GM18519 (cell line): ENCODE measurements around the gene PTPRN2.
"Not testable (repeated sequence)": the region's sequence is repeated elsewhere in the genome, so short reads cannot be mapped to it uniquely, and the experiment has no call there.

Experiments
- ATAC-seq: cut with Tn5 transposase; IDR thresholded peaks from one replicate; pipeline ENCODE4 v1.9.1; 2021; ENCODE audit warnings: mild to moderate bottlenecking, moderate library complexity; ENCODE audit not compliant: unreplicated experiment, low FRiP score

The PTPRN2 gene

GRCh38 chr7:158264881-158265742, 322.5 kb downstream of the PTPRN2 start:
- ATAC-seq = no peak

DNA sequence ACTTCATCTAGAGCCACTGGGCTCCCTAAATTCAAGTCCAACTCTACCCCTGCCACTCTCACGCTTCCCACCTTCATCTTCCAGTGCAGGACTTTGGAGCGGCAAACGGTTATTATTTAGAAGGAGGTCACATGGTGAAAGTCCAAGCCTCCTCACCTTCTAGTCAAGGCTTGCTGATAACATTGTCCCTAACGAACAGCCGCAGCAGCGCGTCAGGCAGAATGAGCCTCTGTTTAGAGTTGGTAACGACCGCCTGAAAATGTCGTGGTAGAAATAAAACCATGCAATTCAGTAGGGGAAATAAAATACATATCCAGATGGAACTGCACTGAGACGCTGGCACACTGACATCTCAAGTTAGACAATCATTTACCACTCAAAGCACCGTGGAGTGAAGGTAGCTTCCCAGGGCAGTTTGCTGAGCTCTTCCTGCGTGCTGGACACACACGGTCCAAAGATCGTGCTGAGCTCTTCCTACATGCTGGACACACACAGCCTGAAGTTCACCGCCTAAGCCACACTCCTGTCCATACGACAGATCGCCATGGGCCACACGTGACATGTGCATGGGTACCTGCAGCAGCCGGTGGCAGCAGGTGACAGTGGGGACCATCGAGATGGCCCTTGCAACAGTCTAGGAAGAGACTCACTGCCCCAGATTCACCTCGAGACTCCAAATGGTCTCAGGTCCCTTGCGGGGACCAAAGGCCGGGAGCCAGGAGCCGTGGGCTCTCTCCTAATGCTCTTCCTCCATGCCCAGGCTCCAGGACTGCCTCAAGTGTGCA, 323.5 kb downstream of the PTPRN2 start:
- ATAC-seq = no peak

DNA sequence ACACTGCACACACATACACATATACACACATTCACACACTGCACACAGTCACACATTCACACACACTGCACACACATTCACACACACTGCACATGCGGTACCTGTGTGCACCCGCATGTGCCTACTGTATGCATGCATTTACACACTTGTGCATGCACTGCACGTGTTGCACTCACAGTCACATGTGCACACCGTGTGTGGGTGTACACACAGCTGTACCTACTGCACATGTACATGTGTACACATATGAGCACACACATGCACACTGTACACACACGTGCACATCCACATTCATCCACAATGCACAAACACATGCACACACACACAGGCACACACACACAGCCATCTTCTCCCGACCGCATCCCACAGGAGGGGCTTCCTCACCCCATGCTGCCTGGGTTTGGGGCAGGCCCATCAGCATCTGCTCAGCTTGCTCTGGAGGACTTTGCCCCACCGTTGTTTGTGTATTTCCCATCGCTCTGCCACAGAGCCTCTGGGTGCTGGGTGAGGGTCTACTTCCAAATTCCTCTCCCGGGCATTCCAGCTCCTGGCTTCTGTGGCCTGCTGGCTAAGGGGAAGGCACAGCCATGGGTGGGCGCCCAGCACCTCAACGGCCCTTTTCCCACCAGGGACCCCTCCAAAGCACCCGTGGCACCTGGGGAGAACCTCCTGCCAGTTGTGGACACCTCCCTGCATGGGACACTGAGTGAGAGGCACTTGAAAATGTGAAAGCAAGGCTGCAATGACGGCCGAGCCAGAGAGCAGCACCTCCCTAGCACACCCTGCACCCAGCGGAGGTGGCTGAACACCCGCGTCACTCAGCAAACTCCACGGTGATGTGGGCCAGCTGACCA, 324.3 kb downstream of the PTPRN2 start:
- no peak for ATAC-seq

GRCh38 chr7:158262284-158263109, 325.1 kb downstream of the PTPRN2 start:
- ATAC-seq = no peak

DNA sequence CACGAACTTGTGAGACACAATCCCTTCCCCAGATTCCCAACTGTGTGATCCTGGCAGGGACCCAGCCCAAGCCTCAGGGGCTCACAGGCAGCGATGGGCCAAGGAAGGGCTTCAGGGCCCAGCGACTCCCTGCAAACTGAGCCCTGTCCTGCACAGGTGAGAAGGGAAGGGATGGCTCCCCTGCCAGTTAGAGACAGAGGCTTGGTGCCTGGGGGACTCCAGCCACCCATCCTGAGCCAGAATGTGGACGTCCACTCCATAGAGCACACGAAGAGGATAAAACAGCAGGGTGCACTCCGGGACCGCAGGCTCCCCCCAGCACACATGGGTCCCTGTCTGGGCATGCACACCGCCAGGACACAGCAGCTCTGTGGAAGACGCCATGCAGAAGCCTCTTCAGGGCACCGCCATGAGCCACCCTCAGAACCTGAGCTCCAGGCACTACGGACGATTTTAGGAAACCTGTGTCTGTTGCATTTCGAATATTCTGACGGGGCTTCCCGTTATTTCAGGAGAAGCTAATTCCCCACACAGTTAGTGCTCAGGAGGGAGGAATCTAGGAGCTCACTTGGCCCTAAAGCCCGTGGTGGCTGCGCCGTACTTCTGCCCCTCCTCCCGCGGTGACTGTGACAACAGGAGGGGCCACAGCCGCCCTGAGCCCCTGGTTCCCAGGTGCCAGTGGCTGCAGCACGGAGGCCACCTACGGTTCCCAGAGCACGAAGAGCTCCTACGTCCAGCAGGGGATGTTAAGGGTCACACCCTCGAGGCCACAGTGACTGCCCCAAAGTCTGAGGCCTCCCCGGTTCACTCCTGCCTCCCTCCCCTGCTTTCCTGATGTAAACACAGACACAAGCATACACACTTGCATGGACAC, 326.0 kb downstream of the PTPRN2 start:
- no peak for ATAC-seq

DNA sequence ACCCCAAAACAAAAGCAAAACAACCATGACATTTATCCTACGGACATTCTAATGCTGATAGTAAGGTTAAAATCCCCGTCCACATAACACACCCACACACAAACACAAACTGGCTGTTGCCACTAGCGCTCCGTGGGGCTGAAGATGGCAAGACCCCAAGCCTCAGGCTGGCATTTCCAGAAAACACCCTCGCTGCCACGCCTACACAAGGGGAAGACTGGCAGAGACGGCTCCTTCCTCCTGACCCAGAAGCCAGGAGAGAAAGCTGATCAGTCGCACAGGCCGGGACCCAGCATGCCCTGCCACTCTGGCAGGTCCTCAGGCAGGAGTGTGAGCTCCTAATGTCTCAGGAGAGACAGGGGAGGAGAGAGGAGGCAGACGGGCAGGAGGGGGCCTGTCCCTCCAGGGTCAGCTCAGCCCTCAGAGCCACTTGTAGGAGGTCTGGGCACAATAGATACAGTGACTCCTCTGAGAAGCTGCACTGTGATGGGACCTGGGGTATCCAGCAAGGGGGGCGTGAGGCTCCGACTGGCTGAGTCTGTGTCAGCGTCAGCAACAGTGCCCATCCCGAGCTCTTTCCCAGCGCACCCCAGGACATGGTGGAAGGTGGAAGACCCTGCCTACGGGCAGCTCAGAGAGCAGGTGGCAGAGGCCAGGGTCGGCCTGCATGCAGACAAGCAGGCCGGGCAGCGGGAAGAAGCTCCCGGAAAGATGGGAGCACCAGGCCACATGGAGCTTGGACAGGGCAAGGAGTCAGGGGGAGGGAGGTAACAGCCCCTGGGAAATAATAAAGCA, 326.9 kb downstream of the PTPRN2 start:
- ATAC-seq = no peak

DNA sequence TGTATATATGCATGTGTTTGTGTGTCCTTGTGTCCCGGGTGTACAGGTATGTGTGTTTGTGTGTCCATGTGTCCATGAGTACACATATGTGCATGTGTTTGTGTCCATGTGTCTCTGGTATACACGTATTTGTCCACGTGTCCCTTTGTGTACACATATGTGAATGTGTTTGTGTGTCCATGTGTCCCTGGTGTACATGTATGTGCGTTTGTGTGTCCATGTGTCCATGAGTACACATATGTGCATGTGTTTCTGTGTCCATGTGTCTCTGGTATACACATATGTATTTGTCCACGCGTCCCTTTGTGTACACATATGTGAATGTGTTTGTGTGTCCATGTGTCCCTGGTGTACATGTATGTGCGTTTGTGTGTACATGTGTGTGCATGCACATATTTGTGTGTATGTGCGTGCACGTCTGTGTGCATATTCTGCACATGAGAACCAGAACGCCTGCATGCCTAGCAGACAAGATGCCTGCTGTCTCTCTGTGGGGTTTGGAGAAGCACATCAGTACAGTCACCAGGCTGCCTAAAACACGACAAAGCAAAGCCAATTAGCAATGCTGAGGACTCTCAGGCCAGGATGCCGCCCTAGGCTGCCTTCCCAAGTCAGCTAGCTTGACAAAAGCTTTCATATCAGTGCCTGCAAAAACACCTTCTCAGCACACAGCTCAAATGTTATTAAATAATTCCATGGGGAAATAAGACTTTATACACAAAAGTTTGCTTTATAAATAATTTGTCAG, 327.8 kb downstream of the PTPRN2 start:
- ATAC-seq = no peak

DNA sequence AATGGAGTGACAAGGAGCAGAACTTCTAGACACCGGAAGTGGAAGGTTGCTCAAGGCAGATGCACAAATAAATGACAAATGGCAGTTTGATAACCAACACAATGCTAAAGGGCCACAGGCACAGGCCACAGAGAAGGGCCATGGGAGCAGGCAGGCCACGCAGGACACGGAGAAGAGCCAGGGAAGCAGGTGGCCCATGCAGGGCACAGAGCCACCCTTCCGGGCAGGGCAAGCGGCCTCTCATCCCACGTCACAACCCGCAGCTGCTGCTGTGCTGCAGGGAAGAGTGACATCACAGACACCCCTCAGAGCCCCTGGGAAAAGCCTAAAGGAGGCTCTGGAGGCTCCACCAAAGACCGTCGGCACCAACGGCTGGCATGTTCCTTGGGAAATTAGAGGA, 328.5 kb downstream of the PTPRN2 start:
- no peak for ATAC-seq

DNA sequence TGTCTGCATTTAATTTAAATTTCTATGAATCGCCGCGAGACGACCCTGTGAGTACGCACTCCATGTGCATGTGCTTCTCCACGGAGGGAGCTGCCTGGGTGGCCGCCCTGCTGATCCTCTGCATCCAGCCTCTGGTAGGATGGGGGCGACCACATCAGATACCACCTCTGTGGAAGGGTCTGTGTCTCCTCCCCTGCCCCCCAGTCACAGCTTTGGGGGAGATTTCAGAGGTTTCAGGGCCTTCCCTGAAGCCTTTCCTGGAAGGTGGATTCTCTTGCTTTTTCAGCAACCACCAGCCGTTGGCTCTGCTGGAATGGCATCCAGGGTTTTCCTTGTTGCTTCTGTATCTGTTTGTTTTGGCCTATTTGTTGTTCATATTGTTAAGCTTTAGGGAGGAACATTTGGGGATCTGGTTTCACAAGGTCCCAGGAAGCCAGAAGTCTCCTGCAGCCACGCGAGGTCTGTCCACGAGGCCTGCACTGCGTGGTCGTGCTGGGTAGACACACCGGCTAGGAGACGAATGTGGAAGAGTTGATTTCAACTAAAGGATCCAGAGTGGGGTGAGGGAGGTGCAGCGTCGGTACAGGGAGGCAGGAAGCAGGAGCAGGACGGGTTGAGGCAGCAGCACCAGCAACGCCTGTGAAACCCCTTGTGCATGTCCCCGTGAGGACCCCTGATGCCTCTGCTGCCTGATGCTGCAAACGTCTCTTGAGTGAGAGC, 329.1 kb downstream of the PTPRN2 start:
- ATAC-seq = no peak

GRCh38 chr7:158257516-158258410, 329.9 kb downstream of the PTPRN2 start:
- ATAC-seq = no peak

GRCh38 chr7:158257001-158257400, 330.6 kb downstream of the PTPRN2 start:
- no peak for ATAC-seq

- no peak for ATAC-seq
Observed at GRCh38 chr7:158256091-158256816, 331.4 kb downstream of the PTPRN2 start.

DNA sequence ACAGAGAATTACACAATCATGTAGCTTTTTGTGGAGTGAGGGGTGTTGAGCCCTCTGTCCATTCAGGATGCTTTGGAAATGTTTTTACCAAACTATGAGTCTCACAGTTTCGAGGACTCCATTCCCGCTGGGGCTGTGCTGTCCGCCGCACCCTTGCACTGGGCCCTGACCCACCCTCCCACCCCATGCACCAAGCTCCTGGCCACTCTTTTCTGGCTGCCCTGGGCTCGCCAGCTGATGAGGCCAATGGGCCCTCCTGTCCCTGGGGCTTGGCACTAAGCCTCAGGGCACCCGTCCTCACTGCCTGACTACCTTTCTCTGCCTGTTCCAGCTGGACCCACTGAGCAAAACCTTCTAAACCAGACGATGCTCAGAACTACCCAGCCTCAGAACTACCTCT, 332.1 kb downstream of the PTPRN2 start:
- no peak for ATAC-seq

DNA sequence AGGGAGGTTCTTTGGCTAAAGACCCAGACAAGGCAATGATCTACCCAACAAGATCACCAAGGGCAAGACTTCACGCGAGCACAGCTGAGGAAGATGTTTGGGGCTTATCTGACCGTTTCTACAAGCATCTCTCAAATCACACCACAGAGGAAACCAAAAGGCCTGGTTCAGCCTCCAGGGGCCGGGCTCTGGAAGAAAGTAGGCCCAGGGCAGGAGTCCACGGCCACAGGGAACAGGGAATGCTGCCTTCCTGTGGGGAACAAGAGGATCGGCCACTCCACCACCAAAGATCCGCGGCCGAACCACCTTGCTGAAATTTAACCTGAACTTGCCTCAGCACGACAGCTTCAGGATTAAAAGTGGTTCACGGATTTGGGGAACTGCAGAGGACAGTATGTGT, 332.5 kb downstream of the PTPRN2 start:
- no peak for ATAC-seq

DNA sequence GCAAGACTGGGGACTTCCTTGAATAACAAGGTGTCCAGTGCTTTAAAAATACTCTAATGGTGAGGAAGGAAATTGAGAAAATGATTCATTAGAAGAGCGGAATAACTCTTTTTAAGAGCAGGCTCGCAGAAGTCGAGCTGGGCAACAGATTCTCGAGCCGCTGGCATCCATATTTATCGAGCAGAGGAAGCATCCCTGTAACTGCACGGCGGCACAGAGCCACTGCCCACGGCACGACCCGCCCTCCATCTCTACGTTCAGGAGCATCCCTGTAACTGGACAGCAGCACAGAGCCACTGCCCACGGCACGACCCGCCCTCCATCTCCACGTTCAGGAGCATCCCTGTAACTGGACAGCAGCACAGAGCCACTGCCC, 334.0 kb downstream of the PTPRN2 start:
- ATAC-seq = not testable (repeated sequence)
